HG03108 (cell line): ENCODE measurements around the gene MYH14.

Source experiments
- ATAC-seq: cut with Tn5 transposase; IDR thresholded peaks from one replicate; pipeline ENCODE4 v1.9.1; 2021; ENCODE audit warnings: moderate library complexity; ENCODE audit not compliant: unreplicated experiment

The MYH14 gene

GRCh38 chr19:50358483-50359327, 155.3 kb downstream of the MYH14 start:
- no peak for ATAC-seq

GRCh38 chr19:50359328-50359818, 156.0 kb downstream of the MYH14 start:
- no peak for ATAC-seq
